Measurements from ENCODE around the gene CCR2.

- TF ChIP-seq, protein P1, sequence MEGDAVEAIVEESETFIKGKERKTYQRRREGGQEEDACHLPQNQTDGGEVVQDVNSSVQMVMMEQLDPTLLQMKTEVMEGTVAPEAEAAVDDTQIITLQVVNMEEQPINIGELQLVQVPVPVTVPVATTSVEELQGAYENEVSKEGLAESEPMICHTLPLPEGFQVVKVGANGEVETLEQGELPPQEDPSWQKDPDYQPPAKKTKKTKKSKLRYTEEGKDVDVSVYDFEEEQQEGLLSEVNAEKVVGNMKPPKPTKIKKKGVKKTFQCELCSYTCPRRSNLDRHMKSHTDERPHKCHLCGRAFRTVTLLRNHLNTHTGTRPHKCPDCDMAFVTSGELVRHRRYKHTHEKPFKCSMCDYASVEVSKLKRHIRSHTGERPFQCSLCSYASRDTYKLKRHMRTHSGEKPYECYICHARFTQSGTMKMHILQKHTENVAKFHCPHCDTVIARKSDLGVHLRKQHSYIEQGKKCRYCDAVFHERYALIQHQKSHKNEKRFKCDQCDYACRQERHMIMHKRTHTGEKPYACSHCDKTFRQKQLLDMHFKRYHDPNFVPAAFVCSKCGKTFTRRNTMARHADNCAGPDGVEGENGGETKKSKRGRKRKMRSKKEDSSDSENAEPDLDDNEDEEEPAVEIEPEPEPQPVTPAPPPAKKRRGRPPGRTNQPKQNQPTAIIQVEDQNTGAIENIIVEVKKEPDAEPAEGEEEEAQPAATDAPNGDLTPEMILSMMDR (IDR thresholded peaks at IDR 0.05) = no peak
- TF ChIP-seq POLR2A (IDR thresholded peaks at IDR 0.05) = no peak
Observed at GRCh38 chr3:46374755-46375154, 20.8 kb downstream of the CCR2 start.
